Heart right ventricle (tissue), 16 donors: ENCODE results near the gene CS. TPM values are rescaled to one million over a fixed set of nuclear protein-coding genes. Genes with fewer than 3 reads are reported as not detected.

ENCODE experiments used
- ATAC-seq, 8 donors: fragments of 200-7000 bp; cut with Tn5 transposase; one replicate each; pipeline ENCODE4 v1.9.1; 2020; ENCODE audit warnings: mild to moderate bottlenecking in 8 of 8, moderate library complexity in 8 of 8, moderate number of reproducible peaks in 1 of 8
- DNase-seq, 2 donors: peaks; one replicate each; pipeline ENCODE4 v3.0.0-alpha.2; 2020
- H3K27ac ChIP-seq, 10 donors: fragments of 200-600 bp; sonication (generic) in 2 of 10; one replicate each; pipeline versions ENCODE4 v1.5.0 to v1.8.0; 2020 to 2022; ENCODE audit warnings: mild to moderate bottlenecking in 3 of 10
- H3K27me3 ChIP-seq, 7 donors: fragments of 200-600 bp; one replicate each; pipeline ENCODE4 v1.8.0; 2021 to 2022; ENCODE audit warnings: mild to moderate bottlenecking in 2 of 7
- H3K36me3 ChIP-seq, 9 donors: fragments of 200-600 bp; sonication (generic) in 1 of 9; one replicate each; pipeline versions ENCODE4 v1.5.0 to v1.8.0; 2020 to 2022; ENCODE audit warnings: mild to moderate bottlenecking in 2 of 9
- H3K4me1 ChIP-seq, 9 donors: fragments of 200-600 bp; sonication (generic) in 1 of 9; one replicate each; pipeline versions ENCODE4 v1.5.0 to v1.8.0; 2020 to 2022; ENCODE audit warnings: mild to moderate bottlenecking in 4 of 9
- H3K4me3 ChIP-seq, 10 donors: fragments of 200-600 bp; sonication (generic) in 2 of 10; one replicate each; pipeline versions ENCODE4 v1.5.0 to v1.8.0; 2020 to 2022; ENCODE audit warnings: mild to moderate bottlenecking in 7 of 10, moderate library complexity in 2 of 10
- H3K9me3 ChIP-seq, 11 donors: fragments of 200-600 bp in 10 of 11; sonication (generic) in 2 of 11; one replicate each; pipeline versions ENCODE4 v1.5.0 to v1.8.0; 2013 to 2022; ENCODE audit warnings: mild to moderate bottlenecking in 2 of 11, control low read depth in 1 of 11, moderate library complexity in 1 of 11
- CTCF ChIP-seq, 9 donors: fragments of 200-600 bp; sonication (generic) in 2 of 9; IDR thresholded peaks; one replicate each; pipeline versions ENCODE4 v1.5.0 to v1.8.0; 2021 to 2022; ENCODE audit warnings: antibody characterized with exemption in 9 of 9, mild to moderate bottlenecking in 5 of 9, moderate library complexity in 1 of 9
- WGBS, 2 donors: extraction: QIAGEN DNeasy Blood & Tissue Kit; methylation state at CpG; one replicate each; pipeline ENCODE4 v1.1.7; 2013; ENCODE audit warnings: inconsistent platforms in 1 of 2; 5-methylcytosine and 5-hydroxymethylcytosine counted together
- intact Hi-C, 10 donors: fragments of 100-400 bp; cut with DNase I; formaldehyde crosslinking; loops; one replicate each; pipeline versions ENCODE4 v1.11.1 to v1.14.2; 2022
- polyA plus RNA-seq, 2 donors: library from polyadenylated mRNA; stranded (reverse); fragments of 200-250 nt; gene quantifications; one replicate each; pipeline ENCODE4 v1.2.3, GENCODE V29; 2013
- total RNA-seq, 10 donors: library from RNA; stranded (reverse); fragmentation: NEBNext Ultra II Directional in 3 of 10; extraction: Animal tissue kit (Norgen Biotek cat#: 25700) in 3 of 10; gene quantifications; one replicate each; pipeline versions ENCODE4 v1.2.1 to v1.2.4, GENCODE V29; 2021 to 2023
- donor health status: Arrhythmogenic right ventricular cardiomyopathy.
- donor health status: ischemic (EF 13 %, LVEDD 7.1; RV severe dilation, severe dysfunction).
- donor health status: healthy with polysubstance abuse.
- donor health status: DM: no; HTN: yes; CAD: no.
- donor health status: DM: no; HTN: no; CAD: no.
- donor health status: ischemic (EF 25% LVEDD 6.9; RV normal size, moderate dysfunction).
- donor health status: ischemic (EF 25% LVEDD 5.7; RV mildly dilated, moderate dysfunction).
- donor health status: healthy.
- donor health status: DM: yes; HTN: yes; CAD: no.
- donor health status: Ischemic cardiomyopathy.
- donor health status: ischemic (EF 35%, LVEDD 5.7; RV mildly dilated, moderate dysfunction).
- donor health status: nonischemic (EF 11% LVEDD 7.7; RV severe dilation, severe dysfunction).
- donor health status: DM: yes; HTN: yes; CAD: no.
- donor health status: PGD.
- donor health status: ischemic (EF 29% LVEDD 5.4; RV normal size, mild dysfunction).
- donor health status: nonischemic (EF 23%, LVEDD 6.1; RV moderate dilation, normal function).

The CS gene
- total and polyA plus RNA-seq, 12 donors = 154 to 991 (median 859) TPM

DNA sequence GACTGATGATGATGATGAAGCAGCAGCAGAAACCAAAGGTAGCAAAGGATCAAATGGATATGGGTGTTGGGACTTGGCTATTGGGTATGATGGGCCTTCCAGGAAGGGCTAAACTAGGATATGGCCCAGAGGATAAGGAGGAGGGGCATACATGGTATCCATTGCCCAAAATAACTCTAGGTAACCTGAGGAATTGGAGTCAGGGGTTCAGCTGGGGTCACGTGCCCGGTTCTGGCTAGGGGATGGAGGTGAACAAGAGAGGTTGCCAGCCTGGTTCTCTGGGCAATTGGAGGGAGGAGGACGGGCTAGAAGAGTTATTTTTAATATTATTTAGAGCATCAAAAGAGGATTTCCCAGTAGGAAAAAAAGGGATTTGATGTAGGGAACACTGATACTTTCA lies 39.2 kb downstream of the CS start:
- DNase-seq = no peak
- Histone ChIP-seq H3K4me1 (peaks cover 7 to 31% (median 23%) of the 10 kb centered on the region in 9 donors), H3K36me3 (peaks cover 0 to 11% (median under 1%) of the 10 kb centered on the region in 9 donors), H3K9me3 (no peaks in the 10 kb centered on the region), H3K27ac (no peak overlapping the region), H3K4me3 (no peak overlapping the region), H3K27me3 (no peaks in the 10 kb centered on the region)
- 55 to 57% methylated on average over 3 of the region's 3 CpGs for WGBS, 2 donors
- intact Hi-C loops = loop anchor here in 1 of 10 donors (10.0 kb wide), 1 partner anchor 204 kb away; the partner anchor contains the start of gene SPRYD4
- no peak for ATAC-seq
- TF ChIP-seq CTCF (IDR thresholded peaks at IDR 0.05) = no peak

DNA sequence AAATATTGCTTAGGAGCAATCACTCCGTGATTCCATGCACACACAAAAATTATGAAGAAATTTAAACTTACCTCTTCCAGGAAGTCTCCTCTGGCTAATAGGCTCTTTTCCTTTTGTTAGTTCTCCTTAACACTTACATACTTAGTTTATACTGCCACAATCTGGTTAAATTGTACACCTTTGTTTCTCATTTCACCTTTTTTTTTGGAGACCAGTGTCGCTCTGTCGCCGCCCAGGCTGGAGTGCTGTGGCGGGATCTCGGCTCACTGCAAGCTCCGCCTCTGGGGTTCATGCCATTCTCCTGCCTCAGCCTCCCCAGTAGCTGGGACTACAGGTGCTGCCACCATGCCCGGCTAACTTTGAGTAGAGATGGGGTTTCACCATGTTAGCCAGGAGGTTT lies 39.8 kb downstream of the CS start:
- no peak for TF ChIP-seq CTCF (IDR thresholded peaks at IDR 0.05)
- 95 to 97% methylated on average over 8 of the region's 8 CpGs for WGBS, 2 donors
- Histone ChIP-seq H3K27me3 (no peaks in the 10 kb centered on the region), H3K9me3 (no peaks in the 10 kb centered on the region), H3K36me3 (peaks cover 0 to 17% (median 6%) of the 10 kb centered on the region in 9 donors), H3K4me3 (no peak overlapping the region), H3K27ac (no peak overlapping the region), H3K4me1 (peaks cover 7 to 28% (median 22%) of the 10 kb centered on the region in 9 donors)
- intact Hi-C loops = loop anchor here in 1 of 10 donors (10.0 kb wide), 1 partner anchor 204 kb away; the partner anchor contains the start of gene SPRYD4
- ATAC-seq = no peak
- no peak for DNase-seq

DNA sequence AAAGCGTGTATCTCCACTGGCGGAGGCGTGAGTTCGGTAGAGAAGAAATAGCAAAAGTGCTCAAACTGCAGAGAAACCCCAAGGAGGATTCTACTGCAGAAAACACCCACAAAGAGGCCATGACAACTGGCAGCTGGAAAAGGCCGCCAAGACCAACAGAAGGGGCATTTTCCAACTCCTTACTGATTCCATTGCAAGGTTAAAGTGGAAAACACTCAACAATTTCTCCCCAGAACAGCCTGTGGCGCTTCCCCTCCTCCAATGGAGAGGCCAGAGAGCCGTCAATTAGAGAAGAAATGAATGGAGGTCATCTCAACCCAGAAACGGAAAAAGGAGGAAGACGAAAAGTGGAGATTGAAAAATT lies 41.3 kb downstream of the CS start:
- 15% methylated on average over 9 of the region's 9 CpGs for WGBS, 2 donors
- intact Hi-C loops = loop anchor here in 3 of 10 donors (5.0 kb wide), 2 partner anchors 37 to 52 kb away; partner anchors contain the start of genes NABP2 (in 2 of the 3) and RNF41 (in 2 of the 3)

More for the DNA sequence above, 41.3 kb downstream of the CS start:
- DNase-seq (no peak), ATAC-seq (no peak)
- Histone ChIP-seq H3K9me3 (no peaks in the 10 kb centered on the region), H3K36me3 (peaks cover 0 to 32% (median 21%) of the 10 kb centered on the region in 9 donors), H3K4me1 (peaks cover 7 to 28% (median 22%) of the 10 kb centered on the region in 9 donors), H3K4me3 (peak overlapping the region; percentile 78 to 99 (median 98)), H3K27ac (peak overlapping the region; percentile 55 to 96 (median 92)), H3K27me3 (no peaks in the 10 kb centered on the region)
- TF ChIP-seq CTCF (IDR thresholded peaks at IDR 0.05) = no peak
